ENCODE measurements around the gene RNF2.

GRCh38 chr1:185069202-185069772 lies 23.9 kb downstream of the RNF2 start:
- TF ChIP-seq, protein P1, sequence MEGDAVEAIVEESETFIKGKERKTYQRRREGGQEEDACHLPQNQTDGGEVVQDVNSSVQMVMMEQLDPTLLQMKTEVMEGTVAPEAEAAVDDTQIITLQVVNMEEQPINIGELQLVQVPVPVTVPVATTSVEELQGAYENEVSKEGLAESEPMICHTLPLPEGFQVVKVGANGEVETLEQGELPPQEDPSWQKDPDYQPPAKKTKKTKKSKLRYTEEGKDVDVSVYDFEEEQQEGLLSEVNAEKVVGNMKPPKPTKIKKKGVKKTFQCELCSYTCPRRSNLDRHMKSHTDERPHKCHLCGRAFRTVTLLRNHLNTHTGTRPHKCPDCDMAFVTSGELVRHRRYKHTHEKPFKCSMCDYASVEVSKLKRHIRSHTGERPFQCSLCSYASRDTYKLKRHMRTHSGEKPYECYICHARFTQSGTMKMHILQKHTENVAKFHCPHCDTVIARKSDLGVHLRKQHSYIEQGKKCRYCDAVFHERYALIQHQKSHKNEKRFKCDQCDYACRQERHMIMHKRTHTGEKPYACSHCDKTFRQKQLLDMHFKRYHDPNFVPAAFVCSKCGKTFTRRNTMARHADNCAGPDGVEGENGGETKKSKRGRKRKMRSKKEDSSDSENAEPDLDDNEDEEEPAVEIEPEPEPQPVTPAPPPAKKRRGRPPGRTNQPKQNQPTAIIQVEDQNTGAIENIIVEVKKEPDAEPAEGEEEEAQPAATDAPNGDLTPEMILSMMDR (IDR thresholded peaks at IDR 0.05), result no peak
- TF ChIP-seq POLR2A (IDR thresholded peaks at IDR 0.05), result no peak
- TF ChIP-seq POLR2AphosphoS5 (IDR thresholded peaks at IDR 0.05), result no peak
- TF ChIP-seq EP300 (IDR thresholded peaks at IDR 0.05), result no peak

Measured in suprapubic skin (tissue), 4 donors.